Activated CD8-positive, alpha-beta memory T cell treated with anti-CD3 and anti-CD28 coated beads, Interleukin-2, amount 50 U/mL, for 24 hours (primary cell): ENCODE measurements around the gene MCF2L.

Experiments
- DNase-seq: peaks from one replicate; pipeline ENCODE4 v3.0.0-alpha.2; 2020; ENCODE audit errors: extremely low read depth

The MCF2L gene

GRCh38 chr13:113123226-113124201 is 154.5 kb downstream of the MCF2L start:
- no peak for DNase-seq

- DNase-seq: no peak
Observed at GRCh38 chr13:113124211-113124970, 155.4 kb downstream of the MCF2L start.

GRCh38 chr13:113125506-113126264 is 156.7 kb downstream of the MCF2L start:
- no peak for DNase-seq

GRCh38 chr13:113126265-113127150 is 157.5 kb downstream of the MCF2L start:
- no peak for DNase-seq

- no peak for DNase-seq
Observed at GRCh38 chr13:113129480-113129879, 160.5 kb downstream of the MCF2L start.

- no peak for DNase-seq
Observed at GRCh38 chr13:113129921-113130750, 161.1 kb downstream of the MCF2L start.

GRCh38 chr13:113135281-113135760 is 166.3 kb downstream of the MCF2L start:
- no peak for DNase-seq

GRCh38 chr13:113137691-113138298 is 168.8 kb downstream of the MCF2L start:
- DNase-seq: no peak

- DNase-seq: no peak
Observed at GRCh38 chr13:113138792-113139551, 170.0 kb downstream of the MCF2L start.

- DNase-seq: no peak
Observed at GRCh38 chr13:113139577-113139976, 170.6 kb downstream of the MCF2L start.

GRCh38 chr13:113140677-113141600 is 171.9 kb downstream of the MCF2L start:
- no peak for DNase-seq

GRCh38 chr13:113141601-113141970 is 172.6 kb downstream of the MCF2L start:
- no peak for DNase-seq

- no peak for DNase-seq
Observed at GRCh38 chr13:113142876-113143275, 173.9 kb downstream of the MCF2L start.

GRCh38 chr13:113143466-113144254 is 174.6 kb downstream of the MCF2L start:
- no peak for DNase-seq

GRCh38 chr13:113144255-113144629 is 175.2 kb downstream of the MCF2L start:
- DNase-seq: no peak

GRCh38 chr13:113145496-113145895 is 176.5 kb downstream of the MCF2L start:
- no peak for DNase-seq
